Omental fat pad (tissue), 4 donors: ENCODE measurements around the gene NEU1. TPM values are rescaled to one million over a fixed set of nuclear protein-coding genes. Genes with fewer than 3 reads are reported as not detected.
A peak's percentile ranks its signal among the peaks of the same experiment; 100 is the strongest.

Experiments
- ATAC-seq: fragments of 150-250 bp; one replicate; pipeline ENCODE4 v1.9.1; 2016; ENCODE audit warnings: mild to moderate bottlenecking, moderate library complexity; ENCODE audit not compliant: low FRiP score
- DNase-seq: peaks from one replicate; pipeline ENCODE4 v3.0.0-alpha.2; 2019; ENCODE audit warnings: low spot score
- total RNA-seq, 4 donors: library from RNA; depleted of rRNA; stranded (reverse); fragments of >200 nt; gene quantifications; one replicate each; pipeline ENCODE4 v1.1.0, GENCODE V29; 2016
- TF ChIP-seq, protein P1 (sequence below), 3 donors: fragments of 450-650 bp; IDR thresholded peaks; one replicate each; pipeline ENCODE4 v1.5.1; 2016 to 2017; ENCODE audit warnings: antibody characterized with exemption in 3 of 3, mild to moderate bottlenecking in 3 of 3, moderate library complexity in 2 of 3

NEU1 gene
- total RNA-seq, 4 donors from 2014 or later, result 44.1 to 63.8 (median 55.2) TPM

- ATAC-seq (no peak), DNase-seq (no peak)
- TF ChIP-seq, protein P1, sequence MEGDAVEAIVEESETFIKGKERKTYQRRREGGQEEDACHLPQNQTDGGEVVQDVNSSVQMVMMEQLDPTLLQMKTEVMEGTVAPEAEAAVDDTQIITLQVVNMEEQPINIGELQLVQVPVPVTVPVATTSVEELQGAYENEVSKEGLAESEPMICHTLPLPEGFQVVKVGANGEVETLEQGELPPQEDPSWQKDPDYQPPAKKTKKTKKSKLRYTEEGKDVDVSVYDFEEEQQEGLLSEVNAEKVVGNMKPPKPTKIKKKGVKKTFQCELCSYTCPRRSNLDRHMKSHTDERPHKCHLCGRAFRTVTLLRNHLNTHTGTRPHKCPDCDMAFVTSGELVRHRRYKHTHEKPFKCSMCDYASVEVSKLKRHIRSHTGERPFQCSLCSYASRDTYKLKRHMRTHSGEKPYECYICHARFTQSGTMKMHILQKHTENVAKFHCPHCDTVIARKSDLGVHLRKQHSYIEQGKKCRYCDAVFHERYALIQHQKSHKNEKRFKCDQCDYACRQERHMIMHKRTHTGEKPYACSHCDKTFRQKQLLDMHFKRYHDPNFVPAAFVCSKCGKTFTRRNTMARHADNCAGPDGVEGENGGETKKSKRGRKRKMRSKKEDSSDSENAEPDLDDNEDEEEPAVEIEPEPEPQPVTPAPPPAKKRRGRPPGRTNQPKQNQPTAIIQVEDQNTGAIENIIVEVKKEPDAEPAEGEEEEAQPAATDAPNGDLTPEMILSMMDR (IDR thresholded peaks at IDR 0.05), result no peak
These were observed 19.7 kb upstream of the NEU1 start for GRCh38 chr6:31882344-31882743.

DNA sequence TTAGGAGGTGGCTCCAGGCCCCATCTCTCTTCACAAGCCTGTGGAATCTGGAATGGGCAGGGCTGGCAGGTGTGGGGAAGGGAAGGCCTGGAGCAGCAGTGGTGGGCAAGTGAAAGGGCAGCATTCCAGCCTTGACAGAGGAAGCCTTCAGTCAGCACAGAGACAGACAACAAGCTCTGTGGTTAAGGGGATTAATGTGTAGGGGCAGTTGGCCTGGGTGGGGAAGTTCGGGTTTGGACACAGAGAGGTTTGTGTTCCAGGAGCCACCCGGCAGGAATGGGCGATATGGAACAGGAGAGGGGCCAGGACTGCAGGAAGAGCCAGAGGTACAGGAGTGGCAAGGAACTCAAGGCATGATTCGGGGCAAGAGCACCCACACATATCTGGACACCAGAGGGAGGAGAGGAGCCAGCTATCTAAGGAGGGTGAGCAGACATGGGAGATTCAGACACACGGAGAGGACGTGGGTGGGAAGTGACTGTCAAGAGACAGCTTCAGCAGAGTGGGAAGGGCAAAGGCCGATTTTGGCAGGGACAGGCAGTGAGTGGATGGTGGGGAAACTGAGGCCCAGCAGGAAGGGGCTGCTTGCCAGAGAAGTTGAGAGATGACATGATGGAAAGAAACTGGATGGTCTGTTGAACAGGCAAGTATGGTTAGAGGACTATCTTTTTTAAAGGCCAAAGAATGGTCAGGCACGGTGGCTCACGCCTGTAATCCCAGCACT, 18.7 kb upstream of the NEU1 start:
- DNase-seq, result no peak
- TF ChIP-seq, protein P1 (IDR thresholded peaks at IDR 0.05), result no peak
- no peak for ATAC-seq

- TF ChIP-seq, protein P1 (IDR thresholded peaks at IDR 0.05), result no peak
- DNase-seq (no peak), ATAC-seq (no peak)
These were observed 18.0 kb upstream of the NEU1 start for GRCh38 chr6:31880616-31881015.

GRCh38 chr6:31879901-31880300, 17.3 kb upstream of the NEU1 start:
- TF ChIP-seq, protein P1 (IDR thresholded peaks at IDR 0.05), result no peak
- ATAC-seq, result no peak
- no peak for DNase-seq

- DNase-seq (no peak), ATAC-seq (no peak)
- TF ChIP-seq, protein P1 (IDR thresholded peaks at IDR 0.05), result no peak
These were observed 16.5 kb upstream of the NEU1 start for GRCh38 chr6:31879143-31879542.

GRCh38 chr6:31878726-31879125, 16.1 kb upstream of the NEU1 start, which contains the start of gene SLC44A4:
TSS of gene SLC44A4 (minus strand) at chr6:31878997. CDS start at chr6:31878980, 17 bp downstream.
- TF ChIP-seq, protein P1 (IDR thresholded peaks at IDR 0.05), result no peak
- peak; percentile 10 for ATAC-seq

GRCh38 chr6:31878222-31878621, 15.6 kb upstream of the NEU1 start:
- DNase-seq (no peak), ATAC-seq (no peak)
- TF ChIP-seq, protein P1 (IDR thresholded peaks at IDR 0.05), result no peak

More at GRCh38 chr6:31878726-31879125, 16.1 kb upstream of the NEU1 start, which contains the start of gene SLC44A4:
- no peak for DNase-seq
